SH-SY5Y (cell line): Measurements from ENCODE around the gene ACADM.

Source experiments
- GATA2 ChIP-seq: IDR thresholded peaks from 2 replicates; pipeline ENCODE4 v1.6.1; 2011; ENCODE audit warnings: mild to moderate bottlenecking, low read depth, low read length
- GATA3 ChIP-seq: IDR thresholded peaks from 2 replicates; pipeline ENCODE4 v1.6.1; 2011; ENCODE audit warnings: low read depth, mild to moderate bottlenecking, low read length, moderate library complexity

Gene ACADM

GRCh38 chr1:75787524-75787923 lies 63.0 kb downstream of the ACADM start:
- TF ChIP-seq GATA3 (no peak), GATA2 (no peak)

GRCh38 chr1:75789988-75790387 lies 65.5 kb downstream of the ACADM start:
- no peak for TF ChIP-seq GATA3
- no peak for TF ChIP-seq GATA2

- TF ChIP-seq GATA2 (no peak), GATA3 (no peak)
Observed at GRCh38 chr1:75791022-75791421, 66.5 kb downstream of the ACADM start.

- no peak for TF ChIP-seq GATA2
- no peak for TF ChIP-seq GATA3
Observed at GRCh38 chr1:75792091-75792490, 67.6 kb downstream of the ACADM start.

- no peak for TF ChIP-seq GATA3
- TF ChIP-seq GATA2, result no peak
Observed at GRCh38 chr1:75794382-75794781, 69.9 kb downstream of the ACADM start.

- no peak for TF ChIP-seq GATA3
Observed at GRCh38 chr1:75795703-75796193, 71.2 kb downstream of the ACADM start.

GRCh38 chr1:75796376-75797272 lies 72.1 kb downstream of the ACADM start, which contains the start of gene MSH4:
TSS of gene MSH4 (plus strand) at chr1:75796882. CDS start at chr1:75796986, 104 bp downstream.
- TF ChIP-seq GATA3 (no peak), GATA2 (no peak)

- TF ChIP-seq GATA3 (no peak), GATA2 (no peak)
Observed at GRCh38 chr1:75797273-75797588, 72.7 kb downstream of the ACADM start.

- TF ChIP-seq GATA3, result no peak
- TF ChIP-seq GATA2, result no peak
Observed at GRCh38 chr1:75797606-75798216, 73.2 kb downstream of the ACADM start.

- no peak for TF ChIP-seq GATA2
- TF ChIP-seq GATA3, result no peak
Observed at GRCh38 chr1:75808921-75809320, 84.4 kb downstream of the ACADM start.

GRCh38 chr1:75811211-75811981 lies 86.9 kb downstream of the ACADM start:
- TF ChIP-seq GATA2 (no peak), GATA3 (no peak)

- TF ChIP-seq GATA3 (no peak), GATA2 (no peak)
Observed at GRCh38 chr1:75812065-75812464, 87.6 kb downstream of the ACADM start.
